GM21529 (cell line): ENCODE measurements around the gene TRIO.
A peak's percentile ranks its signal among the peaks of the same experiment; 100 is the strongest.

Experiments
- ATAC-seq: cut with Tn5 transposase; IDR thresholded peaks from one replicate; pipeline ENCODE4 v1.9.1; 2021; ENCODE audit not compliant: unreplicated experiment

TRIO gene

GRCh38 chr5:14145435-14146334 lies 2.5 kb downstream of the TRIO start:
- ATAC-seq, result no peak

GRCh38 chr5:14146725-14147124 lies 3.6 kb downstream of the TRIO start:
- ATAC-seq, result no peak

GRCh38 chr5:14147210-14147609 lies 4.1 kb downstream of the TRIO start:
- no peak for ATAC-seq

- no peak for ATAC-seq
These were observed 5.3 kb downstream of the TRIO start for GRCh38 chr5:14148483-14148882.

GRCh38 chr5:14148890-14149671 lies 5.9 kb downstream of the TRIO start:
- no peak for ATAC-seq

- no peak for ATAC-seq
These were observed 6.6 kb downstream of the TRIO start for GRCh38 chr5:14149672-14150274.

- no peak for ATAC-seq
These were observed 8.3 kb downstream of the TRIO start for GRCh38 chr5:14151416-14151815.

GRCh38 chr5:14153071-14153864 lies 10.1 kb downstream of the TRIO start:
- no peak for ATAC-seq

GRCh38 chr5:14153932-14154731 lies 11.0 kb downstream of the TRIO start:
- peak; percentile 39 for ATAC-seq

- ATAC-seq, result peak; percentile 61
These were observed 11.9 kb downstream of the TRIO start for GRCh38 chr5:14155075-14155474.

GRCh38 chr5:14155739-14156138 lies 12.6 kb downstream of the TRIO start:
- ATAC-seq, result no peak

GRCh38 chr5:14156290-14156649 lies 13.1 kb downstream of the TRIO start:
- ATAC-seq, result no peak

- peak; percentile 61 for ATAC-seq
These were observed 13.7 kb downstream of the TRIO start for GRCh38 chr5:14156650-14157492.

GRCh38 chr5:14157493-14157782 lies 14.3 kb downstream of the TRIO start:
- no peak for ATAC-seq

GRCh38 chr5:14158890-14159666 lies 15.9 kb downstream of the TRIO start:
- no peak for ATAC-seq

- no peak for ATAC-seq
These were observed 18.8 kb downstream of the TRIO start for GRCh38 chr5:14161825-14162556.

- ATAC-seq, result no peak
These were observed 21.3 kb downstream of the TRIO start for GRCh38 chr5:14164164-14165163.
